Measurements from ENCODE around the gene IL1RAPL1.

The IL1RAPL1 gene

GRCh38 chrX:29880977-29881376 is 1293.7 kb downstream of the IL1RAPL1 start:
- H2AFZ ChIP-seq (ENCODE audit: low read depth, low read length) = no peak overlapping the region
- no peaks in the 10 kb centered on the region for H3K9me3 ChIP-seq (ENCODE audit: low read length)
- H3K36me3 ChIP-seq (ENCODE audit: insufficient read depth, low read length) = no peaks in the 10 kb centered on the region
- no peaks in the 10 kb centered on the region for H3K27me3 ChIP-seq (ENCODE audit: insufficient read depth, low read length)
- H3K4me1 ChIP-seq (ENCODE audit: insufficient read depth, low read length) = no peaks in the 10 kb centered on the region
- H3K4me3 ChIP-seq (ENCODE audit: low read length) = no peak overlapping the region

GRCh38 chrX:29890004-29890403 is 1302.8 kb downstream of the IL1RAPL1 start:
- no peak overlapping the region for H2AFZ ChIP-seq (ENCODE audit: low read depth, low read length)
- no peaks in the 10 kb centered on the region for H3K4me1 ChIP-seq (ENCODE audit: insufficient read depth, low read length)
- no peaks in the 10 kb centered on the region for H3K9me3 ChIP-seq (ENCODE audit: low read length)
- no peaks in the 10 kb centered on the region for H3K36me3 ChIP-seq (ENCODE audit: insufficient read depth, low read length)
- no peaks in the 10 kb centered on the region for H3K27me3 ChIP-seq (ENCODE audit: insufficient read depth, low read length)
- no peak overlapping the region for H3K4me3 ChIP-seq (ENCODE audit: low read length)

GRCh38 chrX:29890646-29891200 is 1303.5 kb downstream of the IL1RAPL1 start:
- no peaks in the 10 kb centered on the region for H3K4me1 ChIP-seq (ENCODE audit: insufficient read depth, low read length)
- no peaks in the 10 kb centered on the region for H3K9me3 ChIP-seq (ENCODE audit: low read length)
- H2AFZ ChIP-seq (ENCODE audit: low read depth, low read length) = no peak overlapping the region

GRCh38 chrX:29902004-29902403 is 1314.8 kb downstream of the IL1RAPL1 start:
- no peak overlapping the region for H3K4me3 ChIP-seq (ENCODE audit: low read length)
- no peaks in the 10 kb centered on the region for H3K4me1 ChIP-seq (ENCODE audit: insufficient read depth, low read length)
- no peaks in the 10 kb centered on the region for H3K27me3 ChIP-seq (ENCODE audit: insufficient read depth, low read length)
- H3K36me3 ChIP-seq (ENCODE audit: insufficient read depth, low read length) = no peaks in the 10 kb centered on the region
- H3K9me3 ChIP-seq (ENCODE audit: low read length) = no peaks in the 10 kb centered on the region
- no peak overlapping the region for H2AFZ ChIP-seq (ENCODE audit: low read depth, low read length)

More at GRCh38 chrX:29890646-29891200, 1303.5 kb downstream of the IL1RAPL1 start:
- no peak overlapping the region for H3K4me3 ChIP-seq (ENCODE audit: low read length)
- no peaks in the 10 kb centered on the region for H3K36me3 ChIP-seq (ENCODE audit: insufficient read depth, low read length)
- no peaks in the 10 kb centered on the region for H3K27me3 ChIP-seq (ENCODE audit: insufficient read depth, low read length)

GRCh38 chrX:29903360-29903759 is 1316.1 kb downstream of the IL1RAPL1 start:
- Histone ChIP-seq H3K36me3 (ENCODE audit: insufficient read depth, low read length) (no peaks in the 10 kb centered on the region), H3K4me3 (ENCODE audit: low read length) (no peak overlapping the region)

GRCh38 chrX:29911673-29912072 is 1324.4 kb downstream of the IL1RAPL1 start:
- Histone ChIP-seq H2AFZ (ENCODE audit: low read depth, low read length) (no peak overlapping the region), H3K27me3 (ENCODE audit: insufficient read depth, low read length) (no peaks in the 10 kb centered on the region), H3K36me3 (ENCODE audit: insufficient read depth, low read length) (no peaks in the 10 kb centered on the region), H3K4me3 (ENCODE audit: low read length) (no peak overlapping the region), H3K9me3 (ENCODE audit: low read length) (no peaks in the 10 kb centered on the region), H3K4me1 (ENCODE audit: insufficient read depth, low read length) (no peaks in the 10 kb centered on the region)

More at GRCh38 chrX:29903360-29903759, 1316.1 kb downstream of the IL1RAPL1 start:
- Histone ChIP-seq H3K9me3 (ENCODE audit: low read length) (no peaks in the 10 kb centered on the region), H3K27me3 (ENCODE audit: insufficient read depth, low read length) (no peaks in the 10 kb centered on the region), H3K4me1 (ENCODE audit: insufficient read depth, low read length) (no peaks in the 10 kb centered on the region), H2AFZ (ENCODE audit: low read depth, low read length) (no peak overlapping the region)

- Histone ChIP-seq H3K4me1 (ENCODE audit: insufficient read depth, low read length) (no peaks in the 10 kb centered on the region), H3K36me3 (ENCODE audit: insufficient read depth, low read length) (no peaks in the 10 kb centered on the region), H3K9me3 (ENCODE audit: low read length) (no peaks in the 10 kb centered on the region), H3K4me3 (ENCODE audit: low read length) (no peak overlapping the region), H3K27me3 (ENCODE audit: insufficient read depth, low read length) (no peaks in the 10 kb centered on the region), H2AFZ (ENCODE audit: low read depth, low read length) (no peak overlapping the region)
Observed at GRCh38 chrX:29913647-29914046, 1326.4 kb downstream of the IL1RAPL1 start.

GRCh38 chrX:29922607-29923006 is 1335.4 kb downstream of the IL1RAPL1 start:
- no peaks in the 10 kb centered on the region for H3K36me3 ChIP-seq (ENCODE audit: insufficient read depth, low read length)
- H2AFZ ChIP-seq (ENCODE audit: low read depth, low read length) = no peak overlapping the region
- H3K9me3 ChIP-seq (ENCODE audit: low read length) = no peaks in the 10 kb centered on the region
- H3K4me1 ChIP-seq (ENCODE audit: insufficient read depth, low read length) = no peaks in the 10 kb centered on the region
- no peaks in the 10 kb centered on the region for H3K27me3 ChIP-seq (ENCODE audit: insufficient read depth, low read length)
- H3K4me3 ChIP-seq (ENCODE audit: low read length) = no peak overlapping the region

- H3K4me3 ChIP-seq (ENCODE audit: low read length) = no peak overlapping the region
- H3K4me1 ChIP-seq (ENCODE audit: insufficient read depth, low read length) = no peaks in the 10 kb centered on the region
- no peak overlapping the region for H2AFZ ChIP-seq (ENCODE audit: low read depth, low read length)
- H3K9me3 ChIP-seq (ENCODE audit: low read length) = no peaks in the 10 kb centered on the region
- H3K36me3 ChIP-seq (ENCODE audit: insufficient read depth, low read length) = no peaks in the 10 kb centered on the region
- H3K27me3 ChIP-seq (ENCODE audit: insufficient read depth, low read length) = no peaks in the 10 kb centered on the region
Observed at GRCh38 chrX:29926056-29926455, 1338.8 kb downstream of the IL1RAPL1 start.

GRCh38 chrX:29926659-29927058 is 1339.4 kb downstream of the IL1RAPL1 start:
- no peaks in the 10 kb centered on the region for H3K36me3 ChIP-seq (ENCODE audit: insufficient read depth, low read length)
- no peaks in the 10 kb centered on the region for H3K4me1 ChIP-seq (ENCODE audit: insufficient read depth, low read length)
- H3K9me3 ChIP-seq (ENCODE audit: low read length) = no peaks in the 10 kb centered on the region
- no peak overlapping the region for H3K4me3 ChIP-seq (ENCODE audit: low read length)
- no peaks in the 10 kb centered on the region for H3K27me3 ChIP-seq (ENCODE audit: insufficient read depth, low read length)
- no peak overlapping the region for H2AFZ ChIP-seq (ENCODE audit: low read depth, low read length)

GRCh38 chrX:29935455-29935854 is 1348.2 kb downstream of the IL1RAPL1 start:
- H2AFZ ChIP-seq (ENCODE audit: low read depth, low read length) = no peak overlapping the region
- no peak overlapping the region for H3K4me3 ChIP-seq (ENCODE audit: low read length)
- H3K9me3 ChIP-seq (ENCODE audit: low read length) = no peaks in the 10 kb centered on the region
- no peaks in the 10 kb centered on the region for H3K36me3 ChIP-seq (ENCODE audit: insufficient read depth, low read length)
- H3K4me1 ChIP-seq (ENCODE audit: insufficient read depth, low read length) = peaks cover 7% of the 10 kb centered on the region
- no peaks in the 10 kb centered on the region for H3K27me3 ChIP-seq (ENCODE audit: insufficient read depth, low read length)

GRCh38 chrX:29940750-29941149 is 1353.5 kb downstream of the IL1RAPL1 start:
- Histone ChIP-seq H3K27me3 (ENCODE audit: insufficient read depth, low read length) (no peaks in the 10 kb centered on the region), H3K9me3 (ENCODE audit: low read length) (no peaks in the 10 kb centered on the region), H3K4me3 (ENCODE audit: low read length) (no peak overlapping the region), H3K4me1 (ENCODE audit: insufficient read depth, low read length) (peaks cover 9% of the 10 kb centered on the region), H2AFZ (ENCODE audit: low read depth, low read length) (no peak overlapping the region), H3K36me3 (ENCODE audit: insufficient read depth, low read length) (no peaks in the 10 kb centered on the region)

GRCh38 chrX:29941287-29941686 is 1354.0 kb downstream of the IL1RAPL1 start:
- H3K9me3 ChIP-seq (ENCODE audit: low read length) = no peaks in the 10 kb centered on the region
- peaks cover 9% of the 10 kb centered on the region for H3K4me1 ChIP-seq (ENCODE audit: insufficient read depth, low read length)
- no peaks in the 10 kb centered on the region for H3K27me3 ChIP-seq (ENCODE audit: insufficient read depth, low read length)
- H2AFZ ChIP-seq (ENCODE audit: low read depth, low read length) = no peak overlapping the region
- no peak overlapping the region for H3K4me3 ChIP-seq (ENCODE audit: low read length)
- no peaks in the 10 kb centered on the region for H3K36me3 ChIP-seq (ENCODE audit: insufficient read depth, low read length)

- H3K36me3 ChIP-seq (ENCODE audit: insufficient read depth, low read length) = no peaks in the 10 kb centered on the region
- no peaks in the 10 kb centered on the region for H3K4me1 ChIP-seq (ENCODE audit: insufficient read depth, low read length)
- no peaks in the 10 kb centered on the region for H3K9me3 ChIP-seq (ENCODE audit: low read length)
- H3K4me3 ChIP-seq (ENCODE audit: low read length) = no peak overlapping the region
- no peak overlapping the region for H2AFZ ChIP-seq (ENCODE audit: low read depth, low read length)
- no peaks in the 10 kb centered on the region for H3K27me3 ChIP-seq (ENCODE audit: insufficient read depth, low read length)
Observed at GRCh38 chrX:29947225-29947624, 1360.0 kb downstream of the IL1RAPL1 start.
